ENCODE results near the gene STARD9. TPM values are rescaled to one million over a fixed set of nuclear protein-coding genes. Genes with fewer than 3 reads are reported as not detected.
"Not testable (repeated sequence)": the region's sequence is repeated elsewhere in the genome, so short reads cannot be mapped to it uniquely, and the experiment has no call there.

The STARD9 gene
- total RNA-seq, 1 donor from 2014 or later, result 16.4 TPM

GRCh38 chr15:42548249-42549031 lies 27.0 kb upstream of the STARD9 start, which contains the start of the genes HAUS2 and LRRC57:
Gene HAUS2 (plus strand): TSS chr15:42548838. CDS start chr15:42548873, 35 bp downstream.
Gene LRRC57 (minus strand): TSS chr15:42548793. CDS start chr15:42548434, 359 bp downstream.
- Mint-ChIP-seq H3K36me3 (ENCODE audit: low read depth) (no peaks in the 10 kb centered on the region), H3K4me1 (peaks cover 28% of the 10 kb centered on the region), H3K27ac (ENCODE audit: unreplicated experiment) (peak within 1 kb of the TSS; percentile 94), H3K9me3 (no peaks in the 10 kb centered on the region), H3K27me3 (ENCODE audit: low read depth) (no peaks in the 10 kb centered on the region), H3K4me3 (peak within 1 kb of the TSS; percentile 96)
- no peak for TF ChIP-seq CTCF (conservative IDR thresholded peaks at IDR 0.05)
- peak; percentile 85 for DNase-seq (ENCODE audit: low read depth, low spot score)

- Mint-ChIP-seq H3K4me3 (peak overlapping the region; percentile 96), H3K4me1 (peaks cover 28% of the 10 kb centered on the region), H3K27ac (ENCODE audit: unreplicated experiment) (peak overlapping the region; percentile 94), H3K9me3 (no peaks in the 10 kb centered on the region), H3K27me3 (ENCODE audit: low read depth) (no peaks in the 10 kb centered on the region), H3K36me3 (ENCODE audit: low read depth) (no peaks in the 10 kb centered on the region)
- TF ChIP-seq CTCF (conservative IDR thresholded peaks at IDR 0.05), result no peak
- no peak for DNase-seq (ENCODE audit: low read depth, low spot score)
These were observed 26.3 kb upstream of the STARD9 start for GRCh38 chr15:42549032-42549491.

GRCh38 chr15:42549741-42550392 lies 25.5 kb upstream of the STARD9 start:
- Mint-ChIP-seq H3K9me3 (no peaks in the 10 kb centered on the region), H3K4me3 (peak overlapping the region; percentile 82), H3K27ac (ENCODE audit: unreplicated experiment) (peak overlapping the region; percentile 81), H3K27me3 (ENCODE audit: low read depth) (no peaks in the 10 kb centered on the region), H3K4me1 (peaks cover 28% of the 10 kb centered on the region), H3K36me3 (ENCODE audit: low read depth) (no peaks in the 10 kb centered on the region)
- no peak for TF ChIP-seq CTCF (conservative IDR thresholded peaks at IDR 0.05)
- no peak for DNase-seq (ENCODE audit: low read depth, low spot score)

- Mint-ChIP-seq H3K27ac (ENCODE audit: unreplicated experiment) (no peak overlapping the region), H3K4me1 (peaks cover 11% of the 10 kb centered on the region), H3K36me3 (ENCODE audit: low read depth) (peaks cover 3% of the 10 kb centered on the region), H3K27me3 (ENCODE audit: low read depth) (no peaks in the 10 kb centered on the region), H3K4me3 (peak overlapping the region; percentile 10), H3K9me3 (no peaks in the 10 kb centered on the region)
- DNase-seq (ENCODE audit: low read depth, low spot score), result no peak
- no peak for TF ChIP-seq CTCF (conservative IDR thresholded peaks at IDR 0.05)
These were observed 21.9 kb upstream of the STARD9 start for GRCh38 chr15:42553554-42553953.

GRCh38 chr15:42556550-42557207 lies 18.7 kb upstream of the STARD9 start:
- not testable (repeated sequence) for H3K27me3 Mint-ChIP-seq (ENCODE audit: low read depth); DNase-seq (ENCODE audit: low read depth, low spot score); H3K9me3 Mint-ChIP-seq; H3K4me1 Mint-ChIP-seq; H3K36me3 Mint-ChIP-seq (ENCODE audit: low read depth); H3K27ac Mint-ChIP-seq (ENCODE audit: unreplicated experiment); H3K4me3 Mint-ChIP-seq

Data from neural crest cell (in vitro differentiated cells).